HG03439 (cell line): ENCODE measurements around the gene ROCK2.

Source experiments
- ATAC-seq: cut with Tn5 transposase; IDR thresholded peaks from one replicate; pipeline ENCODE4 v1.9.1; 2021; ENCODE audit warnings: mild to moderate bottlenecking, moderate library complexity; ENCODE audit not compliant: unreplicated experiment

ROCK2 gene

DNA sequence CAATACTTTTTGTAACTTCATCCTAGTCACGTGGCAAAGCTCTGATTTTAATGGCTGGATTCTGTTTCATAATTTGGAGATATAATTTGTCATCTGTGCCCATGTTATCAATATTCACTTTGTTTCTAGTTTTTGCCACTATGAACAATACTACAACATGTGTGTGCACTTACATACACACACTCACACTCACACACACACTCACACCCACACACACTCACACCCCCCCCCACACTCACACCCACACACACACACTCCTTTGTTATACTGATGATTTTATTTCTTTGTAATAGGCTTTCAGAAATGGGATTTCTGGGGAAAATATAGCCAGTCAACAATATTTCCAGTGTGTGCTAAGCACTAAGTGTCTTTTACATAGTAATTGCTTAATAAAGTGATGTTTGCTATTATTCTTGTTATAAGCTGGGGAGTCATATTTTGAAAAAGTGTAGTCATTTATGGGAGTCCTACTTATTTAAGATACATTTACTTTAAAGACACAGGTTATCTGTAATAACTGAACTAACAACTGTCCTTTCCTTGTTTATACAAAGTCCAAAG is 22.8 kb upstream of the ROCK2 start:
- ATAC-seq = no peak

DNA sequence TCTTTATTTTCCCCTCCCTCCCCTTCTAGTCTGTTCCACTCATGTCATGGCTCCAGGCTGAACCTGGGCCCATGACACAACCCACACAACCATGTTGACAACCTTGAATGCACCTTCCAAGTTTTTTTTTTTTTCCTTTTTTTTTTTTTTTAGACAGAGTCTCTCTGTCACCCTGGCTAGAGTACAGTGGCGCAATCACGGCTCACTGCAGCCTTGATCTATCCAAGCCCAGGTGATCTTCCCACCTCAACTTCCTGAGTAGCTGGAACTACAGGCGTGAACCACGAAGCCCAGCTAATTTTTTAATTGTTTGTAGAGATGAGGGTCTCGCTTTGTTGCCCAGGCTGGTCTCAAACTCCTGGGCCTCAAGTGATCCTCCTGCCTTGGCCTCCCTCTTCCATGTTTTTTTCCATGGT is 21.9 kb upstream of the ROCK2 start:
- ATAC-seq = no peak

DNA sequence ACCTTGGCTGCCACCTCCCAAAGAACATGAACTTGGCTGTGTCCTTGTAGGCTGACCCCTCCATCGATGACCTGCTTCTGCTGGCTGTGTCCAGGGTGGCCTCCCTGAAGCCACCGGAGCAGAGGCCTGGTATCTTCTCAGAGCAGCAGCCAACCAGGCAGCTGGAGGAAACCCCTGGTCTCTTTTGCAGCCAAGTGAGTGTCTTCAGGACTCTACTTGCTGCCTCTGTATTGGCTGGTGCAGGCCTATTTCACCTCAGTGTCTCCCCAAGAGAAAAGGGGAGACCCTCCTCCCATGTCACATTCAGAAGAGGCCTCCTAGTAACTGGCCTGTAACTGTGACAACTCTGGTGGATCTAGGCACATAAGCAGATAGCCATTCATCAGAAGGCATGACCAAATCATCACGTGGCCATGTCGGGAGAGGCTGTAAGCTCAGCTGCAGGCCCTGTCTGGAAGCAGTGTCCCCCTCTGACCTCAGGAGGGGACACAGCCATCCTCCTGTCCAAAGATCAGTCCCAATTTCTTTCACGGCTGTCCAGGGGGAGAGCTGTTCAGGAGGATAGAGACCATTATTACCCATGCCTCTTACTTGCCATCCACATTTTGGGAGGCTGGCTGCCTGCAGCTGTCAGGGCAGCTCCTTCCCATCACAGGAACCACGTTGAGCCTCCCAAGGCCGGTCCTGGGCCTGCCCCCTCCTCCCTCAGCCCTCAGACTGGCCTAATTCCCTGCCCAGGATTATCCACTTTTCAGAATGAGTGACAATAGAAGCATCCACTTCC is 20.9 kb upstream of the ROCK2 start:
- ATAC-seq = no peak

DNA sequence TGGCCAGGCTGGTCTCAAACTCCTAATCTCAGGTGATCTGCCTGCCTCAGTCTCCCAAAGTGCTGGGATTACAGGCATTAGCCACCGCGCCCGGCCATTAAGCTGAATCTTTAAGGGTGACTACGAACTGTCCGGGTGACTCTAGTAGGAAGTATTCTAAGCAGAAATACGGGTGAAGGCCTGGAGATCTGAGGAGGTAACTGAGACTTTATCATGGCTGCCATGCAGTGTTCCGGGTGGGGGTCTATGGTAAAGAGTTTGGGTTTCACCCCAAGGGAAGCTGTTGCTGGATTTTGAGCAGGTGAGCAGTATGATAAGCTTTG is 20.1 kb upstream of the ROCK2 start:
- no peak for ATAC-seq

DNA sequence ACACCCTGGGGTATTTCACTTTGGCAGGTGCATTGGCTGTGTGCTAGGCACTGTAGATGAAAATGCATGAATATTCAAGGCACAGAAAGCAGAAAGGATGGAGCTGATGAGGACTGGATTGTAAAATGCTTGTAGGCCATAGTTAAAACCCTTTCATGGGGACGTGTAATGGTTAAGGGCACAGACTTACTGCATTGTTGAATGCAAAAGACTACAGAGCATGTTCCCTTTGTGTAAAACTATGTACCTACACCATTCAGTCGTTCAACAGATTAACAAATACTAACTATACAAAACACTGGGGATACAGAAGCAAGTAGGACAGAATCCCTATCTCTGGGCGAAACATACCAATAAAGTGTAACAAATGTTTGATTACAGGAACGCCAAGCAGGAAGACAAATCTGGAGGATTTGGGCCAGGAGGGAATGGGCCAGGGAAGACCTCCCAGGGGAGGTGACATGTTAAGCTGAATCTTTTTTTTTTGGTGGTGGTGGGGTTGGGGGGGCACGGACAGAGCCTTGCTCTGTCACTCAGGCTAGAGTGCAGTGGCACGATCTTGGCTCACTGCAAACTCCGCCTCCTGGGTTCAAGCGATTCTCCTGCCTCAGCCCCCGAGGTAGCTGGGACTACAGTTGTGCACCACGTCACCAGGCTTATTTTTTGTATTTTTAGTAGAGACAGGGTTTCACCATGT is 19.6 kb upstream of the ROCK2 start:
- no peak for ATAC-seq

DNA sequence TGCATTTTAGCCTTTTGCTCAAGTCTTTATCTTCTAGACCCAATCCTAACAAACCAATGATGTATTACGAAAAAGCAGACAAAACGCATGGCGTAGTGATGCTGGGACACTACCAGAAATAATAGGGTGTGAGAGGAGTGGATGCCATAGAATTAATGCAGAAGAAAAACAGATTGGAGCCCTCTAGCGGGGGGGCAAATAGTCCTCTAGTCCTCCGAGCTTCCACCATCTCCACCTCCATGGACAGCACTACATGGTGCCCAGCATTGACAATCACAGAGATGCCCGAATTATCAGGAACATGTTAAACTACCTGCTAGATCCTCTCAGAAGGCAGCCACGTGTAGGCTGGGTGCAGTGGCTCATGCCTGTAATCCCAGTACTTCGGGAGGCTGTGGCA is 15.4 kb upstream of the ROCK2 start:
- ATAC-seq = no peak

DNA sequence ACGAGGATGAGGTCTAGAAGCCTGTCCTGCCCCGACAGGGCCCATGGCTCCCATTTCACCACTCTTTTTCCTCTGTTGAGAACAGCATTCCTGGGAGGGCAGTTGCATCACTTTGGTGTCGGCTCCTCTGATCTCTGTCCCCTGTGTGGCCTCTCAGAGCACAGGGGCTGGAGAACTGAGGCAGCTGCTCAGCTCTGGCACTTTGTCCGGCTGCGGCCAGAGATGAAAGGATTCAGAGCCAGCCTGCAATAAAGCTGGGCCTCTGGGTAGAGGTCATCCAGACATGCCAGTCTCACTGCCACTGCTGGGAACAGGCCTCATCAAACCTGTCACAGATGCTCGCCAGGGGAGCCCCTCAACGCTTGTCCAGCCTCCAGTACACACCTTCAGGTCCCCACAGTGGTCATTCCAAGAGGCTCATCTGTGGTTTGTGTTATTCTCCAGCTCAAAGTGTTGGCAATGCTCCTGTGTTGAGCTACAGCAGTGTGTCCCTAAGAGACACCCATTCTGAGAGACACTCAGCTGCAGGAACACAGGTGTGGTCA is 13.1 kb upstream of the ROCK2 start:
- no peak for ATAC-seq

DNA sequence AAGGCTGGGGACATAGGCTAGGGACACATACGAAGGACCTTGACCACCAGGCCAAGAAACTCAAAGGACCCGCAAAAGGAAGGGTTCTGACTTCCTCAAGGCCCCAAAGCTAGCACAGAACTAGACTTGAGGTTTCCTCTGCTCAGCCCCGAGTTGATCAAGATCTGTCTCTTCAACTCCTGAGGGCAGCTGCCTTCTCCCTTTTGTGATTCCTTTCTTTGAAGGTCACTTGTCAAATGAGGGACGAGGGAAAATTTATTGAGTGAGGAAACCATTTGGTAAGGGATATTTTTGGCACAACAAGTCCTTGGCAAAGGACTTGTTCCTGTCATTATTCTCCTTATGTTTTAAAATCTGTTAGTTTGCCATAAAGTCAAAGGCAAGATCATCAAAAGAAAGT is 12.3 kb upstream of the ROCK2 start:
- ATAC-seq = no peak

DNA sequence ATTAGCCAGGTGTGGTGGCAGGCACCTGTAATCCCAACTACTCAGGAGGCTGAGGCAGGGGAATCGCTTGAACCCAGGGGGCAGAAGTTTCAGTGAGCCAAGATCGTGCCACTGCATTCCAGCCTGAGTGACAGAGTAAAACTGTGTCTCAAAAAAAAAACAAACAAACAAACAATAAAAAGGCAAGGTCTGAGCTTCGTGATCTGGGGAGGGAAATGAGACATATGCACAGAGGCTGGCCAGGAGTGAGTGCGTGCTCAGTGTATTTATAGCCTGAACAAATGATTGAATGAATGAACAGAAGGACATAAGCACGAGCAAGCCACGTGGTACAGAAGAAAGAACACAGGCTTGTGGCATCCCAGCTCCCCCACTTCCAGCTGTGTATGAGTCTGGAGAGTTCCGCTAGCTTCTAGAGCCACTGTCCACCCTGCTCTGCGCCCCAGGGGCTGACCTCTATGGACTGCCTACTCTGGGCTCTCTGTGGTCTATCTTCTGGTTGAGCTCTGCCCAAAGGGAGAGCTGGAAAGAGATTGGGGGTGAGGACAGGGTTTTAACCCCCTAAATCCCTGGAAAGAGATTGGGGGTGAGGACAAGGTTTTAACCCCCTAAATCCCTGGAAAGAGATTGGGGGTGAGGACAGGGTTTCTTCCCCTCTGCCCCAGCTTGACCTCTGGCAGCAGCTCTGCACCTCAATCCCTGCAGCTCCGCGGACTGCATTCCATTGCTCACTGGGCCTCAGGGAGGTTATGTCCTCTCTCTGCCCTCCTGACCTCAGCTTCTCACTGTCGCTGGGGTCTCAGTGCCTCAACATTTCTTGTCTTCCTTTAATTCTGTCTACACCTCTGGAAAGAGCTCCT is 11.0 kb upstream of the ROCK2 start:
- ATAC-seq = no peak

DNA sequence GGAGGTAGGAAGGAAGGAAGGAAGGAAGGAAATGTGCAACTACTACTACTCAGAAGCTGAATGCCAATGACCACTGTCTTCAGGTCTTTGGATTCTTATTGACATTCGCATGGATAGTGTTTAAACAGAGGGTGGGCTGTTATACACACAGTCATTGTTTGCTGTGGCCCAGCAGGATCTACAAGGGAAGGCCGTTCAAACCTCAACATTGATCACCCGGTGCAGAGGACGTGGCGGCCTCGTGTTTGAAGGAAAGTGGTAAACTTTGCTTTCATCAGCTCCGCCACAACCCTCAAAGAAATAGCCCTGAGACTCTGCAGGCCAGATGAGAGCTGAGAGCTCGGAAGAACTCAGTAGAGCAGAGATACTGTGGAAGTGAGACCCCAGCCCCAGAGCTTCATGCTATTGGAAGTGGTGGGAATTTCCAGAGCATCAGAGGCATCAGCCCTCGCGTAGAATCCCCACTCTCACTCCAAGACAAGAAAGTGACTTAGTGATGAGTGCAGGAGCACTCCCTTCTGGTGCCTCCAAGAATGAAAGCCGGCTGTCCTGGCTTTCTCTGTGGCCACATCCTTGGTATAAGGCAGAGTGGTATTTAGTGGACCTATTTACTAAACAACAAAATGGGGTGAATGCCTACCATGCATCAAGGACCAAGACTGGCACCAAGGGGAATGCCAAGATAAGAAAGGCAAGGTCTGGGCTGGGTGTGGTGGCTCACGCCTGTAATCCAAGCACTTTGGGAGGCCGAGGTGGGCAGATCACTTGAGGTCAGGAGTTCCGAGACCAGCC is 10.1 kb upstream of the ROCK2 start:
- no peak for ATAC-seq

DNA sequence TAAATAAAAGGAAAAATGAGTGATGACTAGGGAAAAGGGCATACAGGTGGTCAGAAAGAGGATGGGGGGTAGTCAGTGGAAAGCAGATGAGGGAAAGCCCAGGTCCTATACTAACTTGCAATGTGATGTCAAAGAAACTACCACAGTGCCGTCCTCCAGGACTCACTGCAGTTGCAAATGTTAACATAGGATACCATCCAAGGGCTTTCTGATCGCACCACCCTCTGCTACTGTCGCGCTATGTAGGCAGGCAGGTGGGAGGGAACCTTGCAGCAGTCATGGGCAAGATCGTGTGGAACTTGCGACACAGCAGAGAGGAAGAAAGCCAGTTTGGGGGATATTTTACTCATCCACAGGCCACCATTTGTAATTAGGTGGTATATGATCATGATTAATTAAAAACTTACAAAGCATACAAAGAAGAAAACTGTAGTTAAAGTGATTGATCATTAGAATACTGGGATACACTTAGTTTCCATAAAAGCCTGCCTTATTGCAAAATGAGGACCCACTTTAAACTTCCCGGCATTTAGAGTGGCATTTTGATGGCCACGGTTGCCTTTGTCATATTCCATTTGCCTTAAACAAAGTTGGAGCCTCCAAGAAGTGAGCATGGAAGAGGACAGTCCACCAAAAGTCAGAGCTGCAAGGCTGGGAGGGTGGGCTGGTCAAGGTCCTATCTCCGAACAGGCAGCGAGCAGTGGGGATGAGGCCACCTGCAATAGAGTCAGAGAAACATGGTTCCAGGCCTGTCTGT is 8.5 kb upstream of the ROCK2 start:
- no peak for ATAC-seq

DNA sequence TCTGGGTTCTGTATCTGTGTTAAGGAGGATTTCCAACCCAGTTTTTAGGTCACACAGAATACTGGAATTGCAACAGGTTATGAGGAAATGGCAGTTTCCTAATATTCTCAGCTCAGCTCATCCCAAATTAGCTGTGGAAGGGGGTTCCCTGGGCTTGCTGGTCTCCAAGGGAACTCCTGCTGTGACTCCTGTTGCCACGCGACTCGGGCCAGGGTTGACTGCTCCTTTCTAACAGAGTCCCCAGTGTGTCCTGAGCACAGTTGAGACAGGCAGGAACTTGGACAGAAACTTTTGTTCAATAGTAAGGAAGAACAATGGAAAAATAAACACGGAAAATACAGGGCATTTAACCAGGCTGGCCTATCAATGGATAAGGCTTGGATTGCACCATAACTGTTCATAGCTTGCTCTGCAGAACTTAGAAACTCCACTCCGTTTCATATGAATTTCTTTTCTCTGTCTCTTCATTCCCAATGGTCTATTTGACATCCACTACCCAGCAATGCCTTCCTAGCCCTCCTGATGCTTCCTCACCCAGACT is 3.8 kb upstream of the ROCK2 start:
- no peak for ATAC-seq

DNA sequence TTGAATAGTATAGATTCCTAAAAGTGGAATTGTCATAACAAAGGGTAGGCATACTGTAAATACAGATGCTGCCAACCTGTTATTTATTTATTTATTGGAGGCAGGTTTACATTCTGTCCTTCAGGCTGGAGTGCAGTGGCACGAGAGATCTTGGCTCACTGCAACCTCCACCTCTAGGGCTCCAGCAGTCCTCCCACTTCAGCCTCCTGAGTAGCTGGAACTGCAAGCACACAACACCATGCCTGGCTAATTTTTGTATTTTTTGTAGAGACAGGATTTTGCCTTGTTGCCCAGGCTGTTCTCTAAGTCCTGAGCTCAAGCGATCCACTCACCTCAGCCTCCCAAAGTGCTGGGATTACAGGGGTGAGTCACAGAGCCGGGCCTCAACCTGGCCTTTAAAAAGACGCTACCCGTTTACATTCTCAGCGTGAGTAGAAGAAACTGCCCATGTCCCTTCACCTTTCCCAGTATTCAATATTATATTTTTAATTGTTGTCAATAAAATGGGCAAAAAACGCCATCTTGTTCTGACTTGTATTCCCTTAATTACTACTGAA is 3.0 kb upstream of the ROCK2 start:
- no peak for ATAC-seq

DNA sequence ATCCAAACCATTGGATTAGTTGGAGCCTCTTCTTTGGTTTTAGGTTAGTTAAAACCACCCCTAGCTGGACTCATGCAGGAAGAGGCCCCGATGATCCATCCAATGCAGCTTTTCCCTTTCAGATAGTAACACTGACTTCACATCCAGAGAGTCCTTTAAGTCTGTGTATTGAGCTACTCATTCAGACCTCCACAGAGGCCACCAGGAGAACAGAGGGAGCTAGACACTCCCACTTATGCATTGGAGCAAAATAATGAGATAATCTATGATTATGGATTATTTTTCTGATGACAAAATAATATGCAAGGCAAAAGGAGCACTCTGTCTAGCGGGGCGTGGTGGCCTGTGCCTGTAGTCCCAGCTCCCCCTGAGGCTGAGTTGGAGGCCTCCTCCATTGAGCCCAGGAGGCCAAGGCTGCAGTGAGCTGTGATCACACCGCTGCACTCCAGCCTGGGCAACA is 1.6 kb upstream of the ROCK2 start:
- no peak for ATAC-seq

DNA sequence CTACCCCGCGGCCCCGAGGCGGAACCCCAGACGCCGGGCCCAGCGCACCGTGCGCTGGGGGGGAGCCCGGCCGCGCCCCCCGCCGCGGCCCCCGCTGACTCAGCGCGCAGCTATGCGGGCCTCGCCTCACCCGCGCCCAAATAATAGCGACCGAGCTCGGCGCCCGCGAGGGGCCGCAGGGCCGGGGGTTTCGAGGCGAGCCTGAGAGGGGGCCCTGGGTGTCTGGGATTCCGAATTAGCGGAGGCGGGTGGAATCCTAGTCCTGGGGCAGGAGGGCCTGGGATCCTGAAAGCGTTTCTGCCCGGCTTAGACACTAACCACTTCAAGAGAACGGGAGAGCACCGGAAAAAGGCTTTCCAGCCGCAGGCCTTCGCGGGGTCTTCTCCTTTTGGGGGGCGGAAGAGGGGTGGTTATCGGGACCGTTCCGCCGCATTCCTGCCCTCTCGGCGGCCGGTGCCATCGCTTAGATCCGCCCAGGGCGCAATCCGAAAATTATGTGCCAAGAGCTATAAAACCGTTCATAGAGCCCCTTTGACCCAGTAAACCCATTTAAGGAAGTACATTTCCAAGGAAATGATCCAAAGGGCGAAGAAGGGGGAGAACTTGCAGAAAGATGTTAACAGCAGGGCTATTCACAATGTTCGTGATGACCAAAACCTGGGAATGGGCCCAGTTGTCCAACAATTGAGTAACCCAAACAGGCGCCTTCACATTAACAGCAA is 681 bp upstream of the ROCK2 start:
- peak; percentile 34 for ATAC-seq

DNA sequence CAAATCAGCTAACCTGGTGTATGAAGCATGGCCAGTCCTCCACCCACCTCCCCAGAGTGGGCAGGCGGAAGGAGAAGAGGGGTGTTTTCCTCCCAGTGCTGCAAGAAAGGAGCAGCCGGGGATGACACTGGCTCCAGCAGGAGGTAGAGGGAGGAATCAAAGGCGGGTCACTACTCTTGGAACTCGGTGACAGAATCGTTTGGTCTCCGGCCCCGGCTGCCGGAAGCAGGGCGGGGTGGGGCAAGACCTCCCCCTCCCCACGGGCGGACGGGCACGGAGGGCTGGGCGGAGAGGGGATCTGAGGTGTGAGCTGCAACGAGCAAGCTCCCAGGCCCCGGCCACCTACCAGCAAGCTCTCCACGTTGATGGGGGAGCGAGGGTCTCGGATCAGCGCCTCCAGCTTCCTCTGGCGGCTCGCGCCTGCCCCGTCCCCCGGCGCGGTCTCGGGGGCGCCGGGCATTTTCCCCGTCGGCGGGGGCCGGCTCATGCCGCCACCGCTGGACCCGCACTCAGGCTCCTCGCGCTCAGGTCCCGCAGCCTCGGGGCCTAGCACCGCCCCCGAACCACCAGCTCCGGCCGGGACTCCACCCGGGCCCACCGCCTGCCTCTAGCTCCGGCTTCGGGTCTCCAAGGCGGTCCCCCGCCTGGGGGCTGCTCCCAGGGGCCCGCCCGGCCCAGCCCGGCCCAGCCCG is 640 bp downstream of the ROCK2 start:
- peak; percentile 38 for ATAC-seq

DNA sequence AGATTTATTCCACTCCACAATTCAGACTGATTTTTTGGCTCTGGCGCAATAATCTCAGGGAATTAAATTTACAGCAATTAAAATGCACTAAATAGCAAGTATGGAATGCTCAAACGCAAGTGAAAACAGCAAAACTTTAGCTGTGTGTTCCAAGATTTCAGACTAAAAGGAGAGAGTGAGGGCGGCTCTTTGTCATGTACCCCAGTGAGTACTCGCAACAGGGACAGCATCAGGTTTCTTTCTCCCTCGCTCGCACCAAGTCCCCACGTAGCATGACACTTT is 1.1 kb downstream of the ROCK2 start:
- no peak for ATAC-seq
